ENCODE results near the gene TAS2R38.

Gene TAS2R38

DNA sequence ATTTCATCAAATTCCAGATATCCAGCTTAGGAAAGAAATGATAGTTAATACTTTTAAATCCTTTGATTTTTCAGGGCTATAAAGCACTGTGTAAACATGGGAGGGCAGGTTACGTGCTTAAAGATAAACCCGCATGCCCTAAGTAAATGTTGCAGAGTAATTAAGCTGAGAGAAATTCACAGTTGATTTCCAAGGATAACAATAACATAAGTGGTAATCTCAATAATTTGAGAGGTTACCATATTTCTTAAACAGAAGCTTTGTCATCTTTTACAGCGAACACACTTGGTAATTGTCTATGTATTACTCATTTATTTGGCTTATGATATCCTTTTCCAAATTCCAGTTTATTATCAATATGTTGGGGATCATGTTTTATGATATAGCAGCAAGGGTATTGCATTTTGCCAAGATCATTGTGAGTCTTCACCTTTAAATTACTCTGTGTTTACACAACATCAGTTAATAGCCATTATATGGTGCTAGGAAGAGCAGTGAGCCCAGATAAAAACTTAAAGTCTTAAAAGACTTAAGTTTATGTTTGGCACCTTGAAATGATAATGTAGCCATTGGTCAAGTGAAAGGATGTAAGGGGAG is 37.5 kb upstream of the TAS2R38 start:
- Histone ChIP-seq H2BK120ac (ENCODE audit: low read depth, low read length) (no peak overlapping the region), H3K14ac (ENCODE audit: low read length in 2 of 2) (no peak overlapping the region), H2BK5ac (ENCODE audit: low read depth, low read length, poor library complexity, severe bottlenecking) (no peak overlapping the region), H3K4me2 (ENCODE audit: low read length, poor library complexity, severe bottlenecking) (no peak overlapping the region), H3K4me3 (ENCODE audit: insufficient read depth in 1 of 2, low read depth in 1 of 2, low read length in 2 of 2) (no peak overlapping the region), H4K8ac (ENCODE audit: low read length) (no peak overlapping the region), H3K36me3 (ENCODE audit: control insufficient read depth in 1 of 2, insufficient read depth in 2 of 2, low read depth in 1 of 2, low read length in 2 of 2) (no peaks in the 10 kb centered on the region), H4K91ac (ENCODE audit: low read length) (no peak overlapping the region), H3K23ac (ENCODE audit: low read length in 2 of 2) (no peak overlapping the region), H2AFZ (ENCODE audit: low read depth, low read length) (no peak overlapping the region), H3K27ac (ENCODE audit: low read length, poor library complexity, severe bottlenecking) (no peak overlapping the region), H3K4ac (ENCODE audit: low read depth in 1 of 2, low read length in 2 of 2) (no peak overlapping the region), H2BK15ac (ENCODE audit: low read depth, poor library complexity, severe bottlenecking) (no peak overlapping the region), H3K9me3 (ENCODE audit: control insufficient read depth, low read length) (no peaks in the 10 kb centered on the region), H3K18ac (ENCODE audit: low read depth in 1 of 2, low read length in 2 of 2) (no peak overlapping the region), H3K4me1 (ENCODE audit: control insufficient read depth, insufficient read depth, low read depth, low read length) (no peaks in the 10 kb centered on the region), H2BK12ac (ENCODE audit: low read length in 2 of 2) (no peak overlapping the region), H3K79me1 (replicated peaks; ENCODE audit: low read length, poor library complexity, severe bottlenecking) (no peaks in the 10 kb centered on the region), H3K27me3 (ENCODE audit: control insufficient read depth in 1 of 2, insufficient read depth in 1 of 2, low read length in 2 of 2) (no peaks in the 10 kb centered on the region), H2AK5ac (ENCODE audit: low read length, severe bottlenecking) (no peak overlapping the region), H3K9ac (ENCODE audit: low read length) (no peak overlapping the region)
- 88% methylated on average over 2 of the region's 3 CpGs for WGBS
- no peak for DNase-seq

DNA sequence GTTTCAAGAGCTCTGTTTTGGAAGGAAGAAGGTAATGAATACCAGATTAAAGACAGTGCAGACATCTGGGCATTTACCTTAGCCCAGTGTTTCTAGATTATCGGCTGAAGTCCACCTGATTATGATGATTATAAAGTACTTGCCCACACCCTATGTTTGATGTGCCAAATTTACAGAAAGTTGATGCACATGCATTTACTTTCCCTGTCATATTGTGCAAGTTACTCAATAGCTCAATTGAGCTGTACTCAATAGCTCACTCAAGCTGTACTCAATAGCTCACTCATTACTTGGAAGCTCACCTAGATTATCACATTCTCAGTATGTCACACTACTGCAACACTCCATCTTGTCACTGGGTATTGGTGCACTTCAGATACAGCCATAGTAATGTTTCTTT is 35.6 kb upstream of the TAS2R38 start:
- Histone ChIP-seq H3K23ac (ENCODE audit: low read length in 2 of 2) (no peak overlapping the region), H4K91ac (ENCODE audit: low read length) (no peak overlapping the region), H3K27ac (ENCODE audit: low read length, poor library complexity, severe bottlenecking) (no peak overlapping the region), H2BK12ac (ENCODE audit: low read length in 2 of 2) (no peak overlapping the region), H2AFZ (ENCODE audit: low read depth, low read length) (no peak overlapping the region), H3K14ac (ENCODE audit: low read length in 2 of 2) (no peak overlapping the region), H3K4me1 (ENCODE audit: control insufficient read depth, insufficient read depth, low read depth, low read length) (no peaks in the 10 kb centered on the region), H2AK5ac (ENCODE audit: low read length, severe bottlenecking) (no peak overlapping the region), H3K4me2 (ENCODE audit: low read length, poor library complexity, severe bottlenecking) (no peak overlapping the region), H3K18ac (ENCODE audit: low read depth in 1 of 2, low read length in 2 of 2) (no peak overlapping the region), H3K9ac (ENCODE audit: low read length) (no peak overlapping the region), H3K4ac (ENCODE audit: low read depth in 1 of 2, low read length in 2 of 2) (no peak overlapping the region), H3K9me3 (ENCODE audit: control insufficient read depth, low read length) (no peaks in the 10 kb centered on the region), H3K79me1 (replicated peaks; ENCODE audit: low read length, poor library complexity, severe bottlenecking) (no peaks in the 10 kb centered on the region), H3K27me3 (ENCODE audit: control insufficient read depth in 1 of 2, insufficient read depth in 1 of 2, low read length in 2 of 2) (no peaks in the 10 kb centered on the region), H2BK15ac (ENCODE audit: low read depth, poor library complexity, severe bottlenecking) (no peak overlapping the region), H2BK5ac (ENCODE audit: low read depth, low read length, poor library complexity, severe bottlenecking) (no peak overlapping the region), H2BK120ac (ENCODE audit: low read depth, low read length) (no peak overlapping the region), H3K4me3 (ENCODE audit: insufficient read depth in 1 of 2, low read depth in 1 of 2, low read length in 2 of 2) (no peak overlapping the region), H4K8ac (ENCODE audit: low read length) (no peak overlapping the region), H3K36me3 (ENCODE audit: control insufficient read depth in 1 of 2, insufficient read depth in 2 of 2, low read depth in 1 of 2, low read length in 2 of 2) (no peaks in the 10 kb centered on the region)
- no peak for DNase-seq
- 88% methylated on average over 1 of the region's 1 CpG for WGBS

DNA sequence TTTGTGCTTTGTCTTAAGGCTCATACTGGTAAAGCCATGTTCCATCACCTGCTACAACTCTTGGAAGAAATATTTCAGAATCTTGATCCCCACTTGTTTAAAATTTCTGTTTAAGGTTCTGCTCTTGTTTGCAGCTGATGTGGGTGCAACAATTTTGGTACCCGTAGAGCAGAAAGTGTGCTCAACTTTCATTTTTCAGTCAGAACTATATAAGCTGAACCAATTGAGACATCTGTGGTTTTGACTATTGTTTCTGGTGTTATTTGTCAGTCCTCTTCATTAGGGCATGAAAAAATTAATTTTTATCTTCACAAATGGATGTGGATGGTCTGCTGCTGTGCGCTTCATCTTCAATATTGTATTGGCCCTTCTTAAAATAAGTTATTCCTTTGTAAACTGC is 33.0 kb upstream of the TAS2R38 start:
- H3K18ac ChIP-seq (ENCODE audit: low read depth in 1 of 2, low read length in 2 of 2): no peak overlapping the region
- H2BK120ac ChIP-seq (ENCODE audit: low read depth, low read length): no peak overlapping the region
- WGBS: 100% methylated on average over 1 of the region's 2 CpGs
- H3K9me3 ChIP-seq (ENCODE audit: control insufficient read depth, low read length): no peaks in the 10 kb centered on the region
- H2BK12ac ChIP-seq (ENCODE audit: low read length in 2 of 2): no peak overlapping the region
- no peak for DNase-seq
- no peaks in the 10 kb centered on the region for H3K4me1 ChIP-seq (ENCODE audit: control insufficient read depth, insufficient read depth, low read depth, low read length)
- no peak overlapping the region for H3K27ac ChIP-seq (ENCODE audit: low read length, poor library complexity, severe bottlenecking)
- H3K27me3 ChIP-seq (ENCODE audit: control insufficient read depth in 1 of 2, insufficient read depth in 1 of 2, low read length in 2 of 2): no peaks in the 10 kb centered on the region
- H3K4ac ChIP-seq (ENCODE audit: low read depth in 1 of 2, low read length in 2 of 2): no peak overlapping the region
- no peak overlapping the region for H3K9ac ChIP-seq (ENCODE audit: low read length)
- no peak overlapping the region for H2AFZ ChIP-seq (ENCODE audit: low read depth, low read length)
- H3K36me3 ChIP-seq (ENCODE audit: control insufficient read depth in 1 of 2, insufficient read depth in 2 of 2, low read depth in 1 of 2, low read length in 2 of 2): no peaks in the 10 kb centered on the region
- H3K79me1 ChIP-seq (replicated peaks; ENCODE audit: low read length, poor library complexity, severe bottlenecking): no peaks in the 10 kb centered on the region
- H2BK5ac ChIP-seq (ENCODE audit: low read depth, low read length, poor library complexity, severe bottlenecking): no peak overlapping the region
- H2AK5ac ChIP-seq (ENCODE audit: low read length, severe bottlenecking): no peak overlapping the region
- H3K4me3 ChIP-seq (ENCODE audit: insufficient read depth in 1 of 2, low read depth in 1 of 2, low read length in 2 of 2): no peak overlapping the region
- no peak overlapping the region for H3K14ac ChIP-seq (ENCODE audit: low read length in 2 of 2)
- no peak overlapping the region for H3K4me2 ChIP-seq (ENCODE audit: low read length, poor library complexity, severe bottlenecking)
- H3K23ac ChIP-seq (ENCODE audit: low read length in 2 of 2): no peak overlapping the region
- no peak overlapping the region for H4K8ac ChIP-seq (ENCODE audit: low read length)
- H4K91ac ChIP-seq (ENCODE audit: low read length): no peak overlapping the region
- no peak overlapping the region for H2BK15ac ChIP-seq (ENCODE audit: low read depth, poor library complexity, severe bottlenecking)

DNA sequence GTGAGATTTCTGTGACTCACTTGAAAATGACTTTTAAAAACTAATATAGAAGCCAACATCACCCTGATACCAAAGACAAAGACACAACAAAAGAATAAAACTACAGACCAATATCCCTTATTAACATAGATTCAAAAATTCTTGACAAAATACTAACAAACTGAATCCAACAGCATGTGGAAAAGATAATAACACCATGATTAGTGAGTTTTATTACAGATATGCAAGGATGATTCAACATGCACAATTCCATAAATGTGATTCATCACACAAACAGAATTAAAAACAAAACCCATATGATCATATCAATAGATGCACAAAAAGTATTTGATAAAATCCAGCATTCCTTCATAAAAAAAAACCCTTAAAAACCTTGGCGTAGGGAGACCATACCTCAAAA is 28.6 kb upstream of the TAS2R38 start:
- no peak for DNase-seq
- H3K23ac ChIP-seq (ENCODE audit: low read length in 2 of 2): no peak overlapping the region
- H2BK120ac ChIP-seq (ENCODE audit: low read depth, low read length): no peak overlapping the region
- H4K91ac ChIP-seq (ENCODE audit: low read length): no peak overlapping the region
- no peak overlapping the region for H3K9ac ChIP-seq (ENCODE audit: low read length)
- no peak overlapping the region for H3K27ac ChIP-seq (ENCODE audit: low read length, poor library complexity, severe bottlenecking)
- H3K4me3 ChIP-seq (ENCODE audit: insufficient read depth in 1 of 2, low read depth in 1 of 2, low read length in 2 of 2): no peak overlapping the region
- no peak overlapping the region for H3K14ac ChIP-seq (ENCODE audit: low read length in 2 of 2)
- no peak overlapping the region for H2BK15ac ChIP-seq (ENCODE audit: low read depth, poor library complexity, severe bottlenecking)
- no peak overlapping the region for H2BK12ac ChIP-seq (ENCODE audit: low read length in 2 of 2)
- no peaks in the 10 kb centered on the region for H3K4me1 ChIP-seq (ENCODE audit: control insufficient read depth, insufficient read depth, low read depth, low read length)
- no peaks in the 10 kb centered on the region for H3K36me3 ChIP-seq (ENCODE audit: control insufficient read depth in 1 of 2, insufficient read depth in 2 of 2, low read depth in 1 of 2, low read length in 2 of 2)
- H3K79me1 ChIP-seq (replicated peaks; ENCODE audit: low read length, poor library complexity, severe bottlenecking): no peaks in the 10 kb centered on the region
- H2BK5ac ChIP-seq (ENCODE audit: low read depth, low read length, poor library complexity, severe bottlenecking): no peak overlapping the region
- H3K9me3 ChIP-seq (ENCODE audit: control insufficient read depth, low read length): no peaks in the 10 kb centered on the region
- no peak overlapping the region for H2AFZ ChIP-seq (ENCODE audit: low read depth, low read length)
- H3K4me2 ChIP-seq (ENCODE audit: low read length, poor library complexity, severe bottlenecking): no peak overlapping the region
- 85% methylated on average over 1 of the region's 1 CpG for WGBS
- no peak overlapping the region for H4K8ac ChIP-seq (ENCODE audit: low read length)
- H3K4ac ChIP-seq (ENCODE audit: low read depth in 1 of 2, low read length in 2 of 2): no peak overlapping the region
- no peak overlapping the region for H3K18ac ChIP-seq (ENCODE audit: low read depth in 1 of 2, low read length in 2 of 2)
- H3K27me3 ChIP-seq (ENCODE audit: control insufficient read depth in 1 of 2, insufficient read depth in 1 of 2, low read length in 2 of 2): no peaks in the 10 kb centered on the region
- no peak overlapping the region for H2AK5ac ChIP-seq (ENCODE audit: low read length, severe bottlenecking)

Data from mesenchymal stem cell (in vitro differentiated cells and primary cell).